GM21723 (cell line): ENCODE measurements around the gene NPIPA3.
"Not testable (repeated sequence)": the region's sequence is repeated elsewhere in the genome, so short reads cannot be mapped to it uniquely, and the experiment has no call there.

Experiments
- ATAC-seq: cut with Tn5 transposase; IDR thresholded peaks from one replicate; pipeline ENCODE4 v1.9.1; 2021; ENCODE audit warnings: mild to moderate bottlenecking, moderate library complexity; ENCODE audit not compliant: unreplicated experiment

The NPIPA3 gene

DNA sequence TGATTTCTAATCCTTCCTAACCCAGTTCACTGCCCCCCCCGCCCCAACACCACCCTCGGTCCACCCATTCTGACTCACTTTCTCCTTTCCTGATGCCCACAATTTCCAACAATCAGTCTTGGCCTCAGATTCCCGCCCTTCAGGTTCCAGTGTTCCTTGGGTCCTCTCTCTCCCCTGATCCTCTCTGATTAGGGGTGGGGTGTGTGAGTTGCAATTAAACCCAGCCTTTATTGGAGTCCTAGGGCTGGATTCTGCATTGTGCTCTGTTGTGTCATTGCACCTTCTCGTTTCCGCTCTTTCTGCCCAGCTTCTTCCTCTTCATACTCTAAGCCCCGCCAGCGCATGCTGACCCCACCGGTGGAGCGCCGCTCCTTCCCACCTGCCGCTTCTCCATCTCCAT, 38.6 kb downstream of the NPIPA3 start:
- peak; percentile 9 for ATAC-seq

DNA sequence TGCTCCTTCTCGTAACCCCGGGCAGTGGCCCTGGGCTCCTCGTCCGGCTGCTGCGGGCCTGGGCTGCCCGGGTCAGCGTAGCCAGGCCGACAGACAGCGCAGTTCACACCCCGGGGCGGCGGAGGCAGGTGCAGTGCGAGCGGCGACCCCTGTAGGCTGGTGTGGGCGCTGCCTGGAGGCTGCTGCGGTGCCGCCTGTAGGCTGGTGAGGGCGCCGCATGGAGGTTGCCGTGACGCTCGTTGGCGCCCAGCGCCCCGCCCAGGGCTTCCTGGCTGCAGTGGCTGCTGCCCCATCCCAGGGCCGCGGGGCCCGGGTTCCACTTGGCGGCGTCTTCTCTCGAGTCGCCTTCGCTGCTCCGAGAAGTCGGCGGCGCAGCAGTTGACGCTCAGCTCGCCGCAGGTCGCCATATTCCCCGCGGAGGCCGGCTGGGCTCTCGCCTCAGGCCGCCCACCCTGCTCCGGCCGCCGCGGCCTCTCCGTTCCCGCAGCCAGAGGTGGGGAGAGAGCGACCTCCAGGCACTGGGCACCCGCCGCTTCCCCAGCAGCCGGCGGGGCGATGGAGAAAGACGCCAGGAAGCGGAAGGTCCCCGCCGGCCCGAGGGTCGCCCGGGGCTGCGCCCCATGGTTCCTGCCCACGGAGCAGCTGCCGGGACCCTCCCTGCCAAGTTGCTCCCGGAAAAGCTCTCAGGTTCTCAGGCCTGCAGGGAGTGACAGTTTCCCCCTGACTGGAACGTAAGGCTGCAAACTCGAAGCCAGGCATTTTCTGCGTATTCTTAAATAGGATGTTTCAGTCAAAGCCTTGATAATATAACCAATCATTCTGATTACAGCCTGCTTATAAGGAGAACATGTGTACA, 39.3 kb downstream of the NPIPA3 start, which contains the start of gene NPIPA2:
Gene NPIPA2 (plus strand): TSS at position 261 of the 856 bp plus-strand sequence. CDS start 5,533 bp downstream, outside the sequence.
- peak; percentile 96 for ATAC-seq

DNA sequence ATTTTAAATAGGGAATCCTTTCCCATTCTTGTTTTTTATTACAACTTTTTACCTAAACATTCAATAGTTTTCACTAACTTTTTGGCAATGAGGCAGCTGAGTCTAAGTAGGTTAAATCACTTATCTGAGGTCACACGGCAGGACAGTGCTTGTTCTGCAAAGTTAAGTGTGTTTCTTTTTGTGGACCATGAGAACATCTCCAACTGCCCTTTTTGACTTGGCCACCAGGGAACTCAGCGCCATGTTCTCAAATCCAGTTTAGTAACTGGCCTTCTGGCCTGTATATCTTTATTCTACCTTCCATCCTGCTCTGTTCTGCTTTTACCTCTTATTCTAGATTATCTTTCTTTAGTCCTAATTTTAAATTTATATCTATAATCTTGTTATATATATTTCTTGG, 70.4 kb downstream of the NPIPA3 start:
- ATAC-seq, result not testable (repeated sequence)

DNA sequence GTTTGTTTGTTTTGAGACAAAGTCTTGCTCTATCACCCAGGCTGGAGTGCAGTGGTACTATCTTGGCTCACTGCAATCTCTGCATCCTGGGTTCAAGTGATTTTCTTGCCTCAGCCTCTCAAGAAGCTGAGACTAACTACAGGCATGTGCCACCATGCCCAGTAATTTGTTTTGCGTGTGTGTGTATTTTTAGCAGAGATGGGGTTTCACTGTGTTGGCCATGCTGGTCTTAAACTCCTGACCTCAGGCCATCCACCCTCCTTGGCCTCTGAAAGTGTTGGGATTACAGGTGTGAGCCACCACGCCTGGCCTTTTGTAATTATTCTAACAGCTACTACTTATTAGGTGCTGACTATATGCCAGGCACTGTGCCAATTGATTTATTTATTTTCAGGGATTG, 72.4 kb downstream of the NPIPA3 start:
- ATAC-seq, result not testable (repeated sequence)
